ENCODE measurements around the gene UAP1L1. TPM values are rescaled to one million over a fixed set of nuclear protein-coding genes. Genes with fewer than 3 reads are reported as not detected.
"Not testable (repeated sequence)": the region's sequence is repeated elsewhere in the genome, so short reads cannot be mapped to it uniquely, and the experiment has no call there.

The UAP1L1 gene
- total and polyA plus RNA-seq, 8 donors = 5.2 to 14.4 (median 6.2) TPM

GRCh38 chr9:137122796-137123467, 45.6 kb downstream of the UAP1L1 start:
- H3K36me3 ChIP-seq; ATAC-seq; intact Hi-C loops (cut with DNase I); H3K27ac ChIP-seq; H3K27me3 ChIP-seq; H3K4me3 ChIP-seq; FAIRE-seq; DNase-seq; H3K9me3 ChIP-seq: not testable (repeated sequence)
- H3K4me1 ChIP-seq = peaks cover 8 to 18% (median 11%) of the 10 kb centered on the region in 3 donors
- WGBS, 2 donors = 85 to 92% methylated on average over 15 to 16 of the region's 16 CpGs

DNA sequence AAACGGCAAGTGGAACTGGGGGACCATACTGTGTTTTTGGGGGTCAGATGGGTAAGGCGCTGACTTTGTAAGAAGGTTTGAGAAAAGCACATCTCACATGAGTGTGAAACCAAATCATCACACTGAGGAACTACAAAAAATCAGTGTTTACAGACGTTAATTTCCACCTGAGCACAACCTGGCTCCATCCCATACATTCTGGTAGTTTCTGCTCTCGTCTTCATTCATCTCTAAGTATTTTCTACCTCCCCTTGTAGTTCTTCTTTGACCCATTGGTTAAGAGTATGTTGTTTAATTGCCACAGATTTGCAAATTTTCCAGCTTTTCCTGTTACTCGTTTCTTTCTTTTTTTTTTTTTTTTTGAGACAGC, 46.1 kb downstream of the UAP1L1 start:
- 64 to 72% methylated on average over 5 of the region's 5 CpGs for WGBS, 2 donors
- no peak overlapping the region for H3K4me3 ChIP-seq
- no peak overlapping the region for H3K27ac ChIP-seq
- H3K9me3 ChIP-seq = no peaks in the 10 kb centered on the region
- H3K27me3 ChIP-seq = no peaks in the 10 kb centered on the region
- intact Hi-C loops (cut with DNase I) = no loop called here
- no peaks in the 10 kb centered on the region for H3K36me3 ChIP-seq
- ATAC-seq (no peak), FAIRE-seq (no peak), DNase-seq (no peak)
- peaks cover 8 to 19% (median 11%) of the 10 kb centered on the region in 3 donors for H3K4me1 ChIP-seq
- no peak for TF ChIP-seq CTCF (IDR thresholded peaks at IDR 0.05)

DNA sequence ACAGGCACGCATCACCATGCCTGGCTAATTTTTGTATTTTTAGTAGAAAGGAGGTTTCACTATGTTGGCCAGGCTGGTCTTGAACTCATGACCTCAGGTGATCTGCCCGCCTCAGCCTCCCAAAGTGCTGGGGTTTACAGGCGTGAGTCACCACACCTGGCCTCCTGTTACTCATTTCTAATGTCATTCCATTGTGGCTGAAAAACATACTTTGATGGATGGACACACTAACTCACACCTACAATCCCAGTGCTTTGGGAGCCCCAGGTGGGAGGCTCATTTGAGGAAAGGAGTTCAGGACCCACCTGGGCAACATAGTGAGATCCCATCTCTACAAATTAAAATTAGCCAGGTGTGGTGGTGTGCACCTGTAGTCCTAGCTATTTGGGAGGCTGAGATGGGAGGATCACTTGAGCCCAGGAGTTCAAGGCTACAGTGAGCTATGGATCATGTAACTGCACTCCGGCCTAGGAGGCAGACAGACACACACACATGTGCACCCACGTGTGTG, 46.7 kb downstream of the UAP1L1 start:
- H3K9me3 ChIP-seq; FAIRE-seq; ATAC-seq; H3K27ac ChIP-seq; DNase-seq; H3K36me3 ChIP-seq; H3K4me3 ChIP-seq; H3K27me3 ChIP-seq; intact Hi-C loops (cut with DNase I): not testable (repeated sequence)
- WGBS, 2 donors = 91 to 94% methylated on average over 5 of the region's 5 CpGs
- peaks cover 8 to 19% (median 11%) of the 10 kb centered on the region in 3 donors for H3K4me1 ChIP-seq

GRCh38 chr9:137126786-137127185, 49.5 kb downstream of the UAP1L1 start:
- peaks cover 8 to 19% (median 11%) of the 10 kb centered on the region in 3 donors for H3K4me1 ChIP-seq
- ATAC-seq (no peak), DNase-seq (no peak), FAIRE-seq (no peak)
- peak overlapping the region; percentile 8 to 79 (median 40) for H3K4me3 ChIP-seq
- 11 to 18% methylated on average over 3 of the region's 3 CpGs for WGBS, 2 donors
- no peaks in the 10 kb centered on the region for H3K9me3 ChIP-seq
- no peaks in the 10 kb centered on the region for H3K36me3 ChIP-seq
- TF ChIP-seq CTCF (IDR thresholded peaks at IDR 0.05) = no peak
- no peaks in the 10 kb centered on the region for H3K27me3 ChIP-seq
- intact Hi-C loops (cut with DNase I) = no loop called here
- peak overlapping the region; percentile 75 to 90 (median 84) for H3K27ac ChIP-seq

DNA sequence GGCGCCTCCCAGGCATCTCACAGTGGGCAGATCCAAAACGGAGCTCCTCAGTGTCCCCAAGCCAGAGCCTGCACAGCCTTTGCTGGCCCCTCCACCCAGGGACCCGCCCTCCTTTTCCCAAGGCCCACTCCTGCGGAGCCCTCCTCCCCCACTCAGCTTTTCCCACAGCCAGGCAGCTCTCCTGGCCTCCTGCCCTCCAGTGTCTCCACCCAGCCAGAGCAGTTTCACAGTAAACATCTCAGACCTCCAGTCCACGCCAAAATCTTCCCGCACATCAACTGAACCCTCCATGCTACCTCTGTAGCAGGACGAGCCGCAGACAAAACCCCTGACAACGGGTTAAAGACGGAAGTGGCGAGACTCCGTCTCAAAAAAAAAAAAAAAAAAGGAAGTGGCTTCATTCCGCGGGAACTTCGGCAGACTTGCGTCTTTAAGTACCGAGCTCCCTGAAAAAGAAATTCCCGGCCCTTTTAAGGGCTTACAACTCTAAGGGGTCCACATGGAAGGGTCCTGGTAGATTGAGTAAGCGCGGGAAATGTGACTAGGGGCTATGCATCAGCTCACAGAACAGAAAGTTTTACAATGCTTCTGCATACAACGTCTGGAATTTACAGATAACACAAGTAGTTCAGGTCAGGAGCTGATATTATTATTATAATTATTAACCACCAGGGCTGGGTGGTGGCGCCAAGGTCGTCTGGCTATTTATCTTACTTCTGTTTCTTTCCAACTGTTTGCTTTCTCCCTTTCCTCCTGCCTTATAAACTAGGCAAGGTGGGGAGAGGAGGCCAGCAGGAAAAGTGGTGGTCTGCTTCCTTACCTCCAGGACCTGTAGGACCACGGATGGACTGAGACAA, 50.2 kb downstream of the UAP1L1 start:
- Histone ChIP-seq H3K27ac (peak overlapping the region; percentile 75 to 90 (median 84)), H3K27me3 (no peaks in the 10 kb centered on the region), H3K4me1 (peaks cover 8 to 19% (median 11%) of the 10 kb centered on the region in 3 donors), H3K9me3 (no peaks in the 10 kb centered on the region), H3K4me3 (peak overlapping the region; percentile 61 to 82 (median 74)), H3K36me3 (no peaks in the 10 kb centered on the region)
- ATAC-seq (peak; percentile 60 to 77 (median 65)), DNase-seq (peak; percentile 68 to 86 (median 77)), FAIRE-seq (no peak)
- intact Hi-C loops (cut with DNase I) = no loop called here
- no peak for TF ChIP-seq CTCF (IDR thresholded peaks at IDR 0.05)
- WGBS, 2 donors = 4% methylated on average over 24 of the region's 24 CpGs

Measured in pancreas (tissue), 10 donors.